IPS DF 6.9 (cell line): ENCODE measurements around the gene TRIM41.

ENCODE experiments used
- DNase-seq: peaks from one replicate; pipeline ENCODE4 v3.0.0-alpha.2; 2013; ENCODE audit warnings: low read depth, low spot score
- H3K27ac ChIP-seq: one replicate; pipeline ENCODE4 v1.5.1; 2013; ENCODE audit warnings: low read length, control low read depth
- H3K27me3 ChIP-seq: 2 replicates; pipeline ENCODE4 v1.6.1; 2013; ENCODE audit warnings: mild to moderate bottlenecking, low read length; ENCODE audit not compliant: control insufficient read depth, insufficient read depth
- H3K36me3 ChIP-seq: 2 replicates; pipeline ENCODE4 v1.6.1; 2013; ENCODE audit warnings: low read length; ENCODE audit not compliant: control insufficient read depth, insufficient read depth
- H3K4me1 ChIP-seq: 2 replicates; pipeline ENCODE4 v1.6.1; 2013; ENCODE audit warnings: low read length; ENCODE audit not compliant: control insufficient read depth, insufficient read depth
- H3K4me3 ChIP-seq: 2 replicates; pipeline ENCODE4 v1.5.1; 2013; ENCODE audit warnings: mild to moderate bottlenecking, low read length
- H3K9me3 ChIP-seq: 2 replicates; pipeline ENCODE4 v1.6.1; 2013; ENCODE audit warnings: low read length, inconsistent platforms; ENCODE audit not compliant: control insufficient read depth, insufficient read depth
- WGBS: extraction: QIAGEN DNeasy Blood & Tissue Kit; methylation state at CpG from one replicate; pipeline ENCODE4 v1.1.7; 2013; ENCODE audit warnings: mixed read lengths, missing lambda C conversion rate; ENCODE audit not compliant: insufficient read length, insufficient coverage; 5-methylcytosine and 5-hydroxymethylcytosine counted together

The TRIM41 gene

DNA sequence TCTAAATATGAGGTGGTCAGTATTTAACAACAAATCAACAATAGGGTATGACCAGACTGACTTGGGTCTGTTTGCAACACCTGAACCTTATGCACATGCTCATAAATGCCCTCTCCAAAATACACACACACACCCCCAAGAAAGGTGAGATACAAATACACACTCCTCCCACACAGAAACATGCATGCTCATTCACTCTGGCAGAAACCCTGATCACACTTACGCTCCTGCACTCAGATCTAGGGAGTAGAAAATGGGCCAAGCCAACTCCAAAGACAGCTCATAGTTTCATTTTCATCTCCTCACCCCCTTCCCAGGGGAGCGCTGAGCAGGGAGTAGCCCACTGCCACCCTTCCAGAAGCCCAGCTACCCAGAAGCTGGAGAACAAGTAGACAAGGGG lies 29.4 kb upstream of the TRIM41 start:
- no peak overlapping the region for H3K27ac ChIP-seq
- H3K4me1 ChIP-seq: peaks cover 4% of the 10 kb centered on the region; the same call in 1 of the 2 replicates
- peaks cover 17% of the 10 kb centered on the region for H3K27me3 ChIP-seq
- H3K36me3 ChIP-seq: no peaks in the 10 kb centered on the region
- no peak overlapping the region for H3K4me3 ChIP-seq
- H3K9me3 ChIP-seq: no peaks in the 10 kb centered on the region
- no peak for DNase-seq
- no CpG with 5 or more reads among the region's 2 CpGs for WGBS

DNA sequence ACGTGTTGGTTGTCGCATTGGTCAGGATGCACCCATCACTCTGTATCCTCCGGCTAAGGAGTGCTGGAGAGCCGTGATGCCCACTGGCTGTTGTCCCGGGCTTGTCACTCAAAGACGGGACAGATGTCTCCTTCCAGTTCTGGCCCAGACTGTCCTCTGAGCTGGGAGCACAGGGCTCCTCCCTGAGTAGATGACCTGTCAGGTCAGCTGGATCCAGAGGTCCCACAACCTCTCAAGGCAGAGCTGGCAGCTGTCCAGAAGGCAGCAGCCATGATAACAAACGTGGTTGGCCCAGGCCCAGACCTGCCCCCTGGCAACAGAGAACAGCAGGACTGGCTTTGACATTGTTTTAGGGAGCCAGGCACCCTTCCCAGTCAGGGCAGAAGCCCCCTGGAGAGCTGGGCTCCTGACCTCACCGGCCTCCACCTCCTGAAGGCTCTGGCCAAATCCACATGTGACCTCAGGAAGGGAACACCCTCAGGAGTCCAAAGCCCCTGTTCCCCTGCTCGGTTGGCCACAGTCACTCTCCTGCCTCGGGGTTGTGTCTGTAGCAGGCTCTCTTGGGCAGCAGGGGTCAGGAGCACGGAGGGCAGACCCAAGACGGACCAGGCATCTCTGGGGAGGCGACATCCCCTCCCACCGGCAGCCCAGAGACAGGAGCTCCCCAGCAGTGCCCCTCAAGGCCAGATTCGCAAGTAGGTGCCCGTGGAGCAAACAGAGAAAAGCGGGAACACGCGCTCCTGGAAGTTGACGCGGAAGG lies 28.4 kb upstream of the TRIM41 start:
- peaks cover 7% of the 10 kb centered on the region; the same call in 1 of the 2 replicates for H3K4me1 ChIP-seq
- H3K4me3 ChIP-seq: no peak overlapping the region
- DNase-seq: no peak
- H3K27me3 ChIP-seq: peaks cover 14% of the 10 kb centered on the region
- no peak overlapping the region for H3K27ac ChIP-seq
- no CpG with 5 or more reads among the region's 21 CpGs for WGBS
- no peaks in the 10 kb centered on the region for H3K9me3 ChIP-seq
- H3K36me3 ChIP-seq: no peaks in the 10 kb centered on the region

DNA sequence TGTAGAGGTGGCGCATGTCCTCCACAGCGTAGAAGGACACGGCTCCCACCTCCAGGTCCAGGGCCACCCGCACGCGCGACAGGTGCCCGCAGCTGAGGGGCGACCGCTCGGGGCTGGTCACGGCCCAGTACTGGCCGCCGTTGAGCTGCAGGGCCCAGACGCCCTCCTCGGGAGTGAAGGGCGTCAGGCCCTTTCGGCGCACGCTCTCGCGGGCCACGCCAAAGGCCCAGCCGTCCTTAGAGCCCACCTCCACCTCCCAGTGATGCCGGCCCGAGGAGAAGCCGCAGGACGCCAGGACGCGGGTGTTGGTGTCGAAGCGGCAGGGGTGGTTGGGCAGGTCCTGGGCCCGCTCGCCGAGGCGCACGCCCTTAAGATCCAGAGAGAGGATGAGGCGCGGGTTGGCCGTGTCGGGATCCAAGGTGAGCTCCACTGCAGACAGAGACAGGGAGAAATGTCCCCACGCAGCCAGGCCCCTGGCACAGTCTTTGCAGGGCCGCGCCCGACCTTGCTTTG lies 27.8 kb upstream of the TRIM41 start:
- Histone ChIP-seq H3K9me3 (no peaks in the 10 kb centered on the region), H3K36me3 (no peaks in the 10 kb centered on the region), H3K27me3 (peaks cover 12% of the 10 kb centered on the region), H3K4me1 (peaks cover 6% of the 10 kb centered on the region; the same call in 1 of the 2 replicates), H3K4me3 (no peak overlapping the region), H3K27ac (no peak overlapping the region)
- WGBS: no CpG with 5 or more reads among the region's 45 CpGs
- no peak for DNase-seq

DNA sequence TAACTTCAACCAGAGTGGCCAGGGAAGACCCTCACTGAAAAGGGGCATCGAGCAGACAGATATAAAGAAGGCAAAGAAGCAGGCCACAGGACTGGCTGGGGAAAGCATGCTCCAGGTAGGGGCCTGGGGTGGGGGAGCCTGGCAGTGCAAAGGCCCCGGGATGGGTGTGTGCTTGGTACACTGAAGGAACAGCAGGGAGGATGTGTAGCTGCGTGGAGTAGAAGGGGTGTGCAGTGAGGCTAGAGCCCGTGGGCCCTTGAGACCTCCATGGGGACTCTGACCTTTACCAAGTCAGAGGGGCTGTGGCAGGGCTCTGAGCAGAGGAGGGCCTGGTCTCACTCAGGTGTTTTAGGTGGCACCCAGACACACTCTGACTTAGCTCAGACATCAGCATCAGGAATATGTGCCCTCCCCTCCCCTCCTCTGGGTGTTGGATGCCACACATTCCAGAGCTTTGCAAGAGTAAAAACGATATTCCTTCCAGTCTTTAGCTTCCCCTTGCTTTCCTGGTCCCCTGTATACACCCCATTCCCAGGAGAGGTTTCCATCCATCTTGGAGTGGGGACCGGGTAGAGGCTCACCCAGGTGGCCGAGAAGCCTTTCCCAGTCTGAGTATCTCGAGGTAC lies 25.6 kb upstream of the TRIM41 start:
- Histone ChIP-seq H3K4me3 (no peak overlapping the region), H3K27me3 (peaks cover 5% of the 10 kb centered on the region; the same call in 1 of the 2 replicates), H3K9me3 (no peaks in the 10 kb centered on the region), H3K4me1 (peaks cover 4% of the 10 kb centered on the region; the same call in 1 of the 2 replicates), H3K36me3 (no peaks in the 10 kb centered on the region), H3K27ac (no peak overlapping the region)
- no CpG with 5 or more reads among the region's 8 CpGs for WGBS
- DNase-seq: no peak

DNA sequence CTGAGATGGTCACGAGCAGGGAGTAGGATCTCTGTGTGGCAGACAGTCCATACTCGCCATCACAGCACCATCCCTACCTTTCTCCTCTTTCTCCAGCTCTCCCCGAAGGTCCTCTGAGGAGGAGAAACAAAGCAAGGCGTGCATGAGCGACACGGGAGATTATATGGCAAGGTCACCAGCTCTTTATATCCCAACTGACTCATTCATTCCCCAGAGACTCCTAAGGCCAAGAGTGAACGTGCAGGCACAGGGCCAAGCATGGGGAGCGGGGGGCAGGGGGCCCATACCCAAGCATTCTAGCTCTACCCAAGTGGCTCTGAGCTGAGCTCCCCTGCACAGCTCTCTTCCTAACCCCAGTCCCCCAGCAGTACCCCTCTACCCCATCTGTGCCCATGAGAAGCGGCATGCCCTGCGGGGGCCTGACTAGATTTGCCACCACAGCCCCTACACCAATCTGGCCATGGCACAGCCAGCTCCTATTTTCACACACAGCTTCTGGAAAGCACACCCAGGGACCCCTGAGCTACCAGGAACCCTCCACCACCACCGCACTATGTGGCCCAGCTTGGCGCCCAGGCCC lies 24.9 kb upstream of the TRIM41 start:
- WGBS: no CpG with 5 or more reads among the region's 12 CpGs
- H3K27me3 ChIP-seq: peaks cover 5% of the 10 kb centered on the region; the same call in 1 of the 2 replicates
- peaks cover 4% of the 10 kb centered on the region; the same call in 1 of the 2 replicates for H3K4me1 ChIP-seq
- H3K4me3 ChIP-seq: no peak overlapping the region
- no peaks in the 10 kb centered on the region for H3K36me3 ChIP-seq
- no peak overlapping the region for H3K27ac ChIP-seq
- H3K9me3 ChIP-seq: no peaks in the 10 kb centered on the region
- no peak for DNase-seq

DNA sequence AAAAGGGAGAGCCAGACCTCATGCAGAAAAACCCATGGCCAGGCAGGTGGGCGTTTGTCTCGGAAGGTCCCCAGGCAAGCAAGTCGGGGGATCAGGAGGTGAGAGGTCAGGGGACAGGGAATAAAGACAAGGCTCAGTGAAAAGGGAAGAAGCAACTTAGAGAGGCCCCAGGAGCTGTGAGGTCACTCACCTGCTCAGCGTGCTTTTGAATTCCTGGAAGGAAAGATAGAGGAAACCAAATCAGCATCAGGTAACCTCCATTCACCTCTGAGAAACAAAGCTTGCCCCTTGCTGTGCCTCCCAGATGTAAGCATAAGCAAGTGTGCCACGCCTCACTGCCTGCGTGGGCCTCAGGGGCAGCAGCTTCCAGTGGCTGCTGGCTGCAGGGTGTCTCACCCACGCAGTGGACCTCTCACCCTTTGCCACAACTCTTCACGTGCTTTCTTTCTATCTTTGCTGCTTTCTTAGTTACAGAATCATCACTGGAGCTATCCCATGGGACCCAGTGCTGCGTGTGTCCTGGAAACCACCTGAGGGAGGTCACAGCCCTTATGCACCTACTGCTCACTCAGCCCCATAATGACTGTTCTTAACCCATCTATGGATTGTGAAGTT lies 24.1 kb upstream of the TRIM41 start:
- no peaks in the 10 kb centered on the region for H3K9me3 ChIP-seq
- WGBS: no CpG with 5 or more reads among the region's 9 CpGs
- no peak overlapping the region for H3K27ac ChIP-seq
- H3K4me3 ChIP-seq: no peak overlapping the region
- peaks cover 13% of the 10 kb centered on the region for H3K27me3 ChIP-seq
- peaks cover 4% of the 10 kb centered on the region; the same call in 1 of the 2 replicates for H3K4me1 ChIP-seq
- DNase-seq: no peak
- H3K36me3 ChIP-seq: no peaks in the 10 kb centered on the region

DNA sequence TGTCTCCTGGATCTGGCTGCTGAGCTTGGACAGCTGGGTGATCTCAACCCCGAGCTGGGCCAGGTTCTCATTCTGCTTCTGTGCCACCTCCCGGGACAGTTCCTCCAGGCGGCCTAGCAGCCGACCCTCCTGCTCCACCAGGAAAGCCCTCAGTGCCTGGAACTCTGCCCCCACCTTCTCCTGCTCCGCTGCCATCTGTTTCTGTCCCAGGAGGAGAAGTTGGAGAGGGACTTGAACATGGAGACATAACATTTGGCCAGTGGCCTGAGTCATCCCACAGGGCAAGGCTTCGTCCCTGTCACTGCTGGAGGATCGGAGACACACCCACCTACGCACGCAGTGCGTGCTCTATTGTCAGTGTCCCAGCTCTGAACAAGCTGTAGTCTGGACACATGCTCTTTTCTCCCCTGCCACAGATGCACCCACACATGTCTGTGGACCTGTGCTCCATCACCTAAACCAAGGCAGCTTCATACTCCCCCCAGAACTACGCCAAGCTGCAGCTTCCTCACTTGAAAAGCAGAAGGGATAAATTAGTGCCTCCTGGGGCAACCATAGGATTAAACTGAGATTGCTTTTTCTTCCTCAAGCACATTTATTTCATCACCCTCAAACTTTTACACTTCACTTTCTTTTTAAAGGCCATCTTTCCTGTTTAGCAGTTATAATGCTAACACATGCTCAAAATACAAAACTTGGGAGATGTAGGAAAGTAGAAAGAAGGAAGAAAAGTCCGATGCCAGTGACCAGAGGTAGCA lies 23.0 kb upstream of the TRIM41 start:
- Histone ChIP-seq H3K36me3 (no peaks in the 10 kb centered on the region), H3K4me1 (peaks cover 4% of the 10 kb centered on the region; the same call in 1 of the 2 replicates), H3K4me3 (no peak overlapping the region), H3K27me3 (peaks cover 23% of the 10 kb centered on the region), H3K27ac (no peak overlapping the region), H3K9me3 (no peaks in the 10 kb centered on the region)
- DNase-seq: no peak
- no CpG with 5 or more reads among the region's 12 CpGs for WGBS

DNA sequence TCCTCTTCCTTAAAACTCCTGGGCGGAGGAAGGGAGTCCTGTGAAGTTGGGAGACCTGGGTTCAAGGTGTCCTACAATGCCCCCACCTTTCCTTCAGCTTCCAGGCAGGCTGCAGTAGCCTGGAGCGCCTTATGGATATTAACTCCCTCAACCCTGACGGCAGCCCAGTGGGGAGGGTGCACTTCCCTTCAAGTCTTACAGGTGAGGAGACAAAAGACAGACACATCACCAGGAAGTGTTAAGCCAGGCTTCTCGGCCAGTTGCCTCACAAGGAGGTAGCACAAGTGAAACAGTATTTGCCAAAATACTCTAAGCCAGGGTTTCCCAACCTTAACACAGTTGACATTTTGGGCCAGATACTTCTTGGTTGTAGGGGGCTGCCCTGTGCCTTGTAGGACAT lies 22.3 kb upstream of the TRIM41 start:
- Histone ChIP-seq H3K4me1 (peaks cover 4% of the 10 kb centered on the region; the same call in 1 of the 2 replicates), H3K9me3 (no peaks in the 10 kb centered on the region), H3K27ac (no peak overlapping the region), H3K27me3 (peaks cover 29% of the 10 kb centered on the region), H3K36me3 (no peaks in the 10 kb centered on the region), H3K4me3 (no peak overlapping the region)
- no peak for DNase-seq
- no CpG with 5 or more reads among the region's 4 CpGs for WGBS

DNA sequence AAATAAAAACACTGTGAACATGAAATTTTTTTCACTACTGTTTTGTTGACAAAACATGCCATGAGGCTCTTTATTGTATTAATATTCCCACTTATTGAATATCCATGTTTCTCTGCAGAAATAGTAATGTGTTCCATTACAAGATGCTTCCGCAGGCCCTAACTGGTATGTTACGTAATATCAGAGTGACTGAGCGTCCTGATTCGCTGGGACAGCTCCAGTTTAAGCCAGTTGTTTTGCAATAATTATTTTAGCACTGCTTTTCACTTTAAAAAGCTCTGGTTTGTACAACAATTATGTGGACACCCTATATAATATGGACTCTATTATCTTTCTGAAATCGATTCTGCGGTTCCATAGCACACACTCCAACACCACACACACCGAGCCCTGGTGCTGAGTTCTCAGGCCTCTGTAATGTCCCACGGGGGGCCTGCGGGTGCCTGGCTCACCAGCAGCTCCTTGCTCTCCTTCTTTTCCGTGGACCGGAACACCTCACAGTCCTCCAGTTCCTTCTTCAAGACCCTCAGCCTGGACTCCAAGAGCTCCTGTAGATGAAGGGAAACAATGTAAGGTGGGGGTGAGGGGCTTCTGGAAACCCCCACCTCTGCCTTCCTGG lies 19.9 kb upstream of the TRIM41 start:
- Histone ChIP-seq H3K27ac (no peak overlapping the region), H3K36me3 (no peaks in the 10 kb centered on the region), H3K4me3 (no peak overlapping the region), H3K27me3 (peaks cover 34% of the 10 kb centered on the region), H3K4me1 (peaks cover 4% of the 10 kb centered on the region; the same call in 1 of the 2 replicates), H3K9me3 (no peaks in the 10 kb centered on the region)
- no peak for DNase-seq
- WGBS: no CpG with 5 or more reads among the region's 11 CpGs
